ENCODE measurements around the gene VSIG10. TPM values are rescaled to one million over a fixed set of nuclear protein-coding genes. Genes with fewer than 3 reads are reported as not detected.
"Not testable (repeated sequence)": the region's sequence is repeated elsewhere in the genome, so short reads cannot be mapped to it uniquely, and the experiment has no call there.

VSIG10 gene
- total RNA-seq, 8 experiments from 2014 or later = 5.7 to 25.9 (median 12.4) TPM

GRCh38 chr12:118102070-118102469, 1.7 kb downstream of the VSIG10 start:
- 36 to 100% (median 73%) methylated on average over 1 to 2 of the region's 6 CpGs; no CpG with 5 or more reads in 4 of the 10 experiments for WGBS, 10 experiments
- Histone ChIP-seq H3K27ac (no peak overlapping the region), H3K4me3 (no peak overlapping the region), H3K4me1 (replicated peaks in 1 of 2) (no peaks in the 10 kb centered on the region)
- in situ Hi-C loops (cut with MboI; ENCODE audit: low pct_unique_long_range_greater_than_20kb in 2 of 9, low sequenced_read_pairs in 9 of 9, unreplicated experiment in 9 of 9) = no loop called here
- no peak for ATAC-seq (replicated peaks in 6 of 8)

GRCh38 chr12:118101051-118101450, 2.8 kb downstream of the VSIG10 start:
- Histone ChIP-seq H3K4me3 (no peak overlapping the region), H3K27ac (no peak overlapping the region), H3K4me1 (replicated peaks in 1 of 2) (no peaks in the 10 kb centered on the region)
- ATAC-seq (replicated peaks in 6 of 8) = no peak
- 29 to 100% (median 96%) methylated on average over 1 to 3 of the region's 3 CpGs; no CpG with 5 or more reads in 3 of the 10 experiments for WGBS, 10 experiments
- in situ Hi-C loops (cut with MboI; ENCODE audit: low pct_unique_long_range_greater_than_20kb in 2 of 9, low sequenced_read_pairs in 9 of 9, unreplicated experiment in 9 of 9) = no loop called here

- H3K4me3 ChIP-seq = no peak overlapping the region
- no peaks in the 10 kb centered on the region for H3K4me1 ChIP-seq (replicated peaks in 1 of 2)
- ATAC-seq (replicated peaks in 6 of 8) = no peak
- no peak overlapping the region for H3K27ac ChIP-seq
- in situ Hi-C loops (cut with MboI; ENCODE audit: low pct_unique_long_range_greater_than_20kb in 2 of 9, low sequenced_read_pairs in 9 of 9, unreplicated experiment in 9 of 9) = no loop called here
- WGBS, 10 experiments = 88 to 100% (median 93%) methylated on average over 1 to 7 of the region's 12 CpGs; no CpG with 5 or more reads in 4 of the 10 experiments
Measured at GRCh38 chr12:118098911-118099671, 4.7 kb downstream of the VSIG10 start.

GRCh38 chr12:118098401-118098800, 5.4 kb downstream of the VSIG10 start:
- no peaks in the 10 kb centered on the region for H3K4me1 ChIP-seq (replicated peaks in 1 of 2)
- no peak for ATAC-seq (replicated peaks in 6 of 8)
- in situ Hi-C loops (cut with MboI; ENCODE audit: low pct_unique_long_range_greater_than_20kb in 2 of 9, low sequenced_read_pairs in 9 of 9, unreplicated experiment in 9 of 9) = no loop called here
- WGBS, 10 experiments = 80 to 100% (median 100%) methylated on average over 1 to 3 of the region's 3 CpGs; no CpG with 5 or more reads in 3 of the 10 experiments
- no peak overlapping the region for H3K27ac ChIP-seq
- no peak overlapping the region for H3K4me3 ChIP-seq

- no peak for ATAC-seq (replicated peaks in 6 of 8)
- Histone ChIP-seq H3K4me3 (no peak overlapping the region), H3K4me1 (replicated peaks in 1 of 2) (no peaks in the 10 kb centered on the region), H3K27ac (no peak overlapping the region)
- in situ Hi-C loops (cut with MboI; ENCODE audit: low pct_unique_long_range_greater_than_20kb in 2 of 9, low sequenced_read_pairs in 9 of 9, unreplicated experiment in 9 of 9) = no loop called here
- WGBS, 10 experiments = 50 to 100% (median 94%) methylated on average over 1 to 2 of the region's 3 CpGs; no CpG with 5 or more reads in 3 of the 10 experiments
Measured at GRCh38 chr12:118094039-118094438, 9.8 kb downstream of the VSIG10 start.

- Histone ChIP-seq H3K4me3 (no peak overlapping the region), H3K4me1 (replicated peaks in 1 of 2) (no peaks in the 10 kb centered on the region), H3K27ac (no peak overlapping the region)
- in situ Hi-C loops (cut with MboI; ENCODE audit: low pct_unique_long_range_greater_than_20kb in 2 of 9, low sequenced_read_pairs in 9 of 9, unreplicated experiment in 9 of 9) = no loop called here
- WGBS, 10 experiments = 0 to 100% (median 85%) methylated on average over 1 to 7 of the region's 9 CpGs; no CpG with 5 or more reads in 1 of the 10 experiments
- ATAC-seq (replicated peaks in 6 of 8) = peak in 3 of 8 experiments; percentile 47 to 86 (median 61)
Measured at GRCh38 chr12:118089782-118090181, 14.0 kb downstream of the VSIG10 start.

- in situ Hi-C loops (cut with MboI; ENCODE audit: low pct_unique_long_range_greater_than_20kb in 2 of 9, low sequenced_read_pairs in 9 of 9, unreplicated experiment in 9 of 9) = no loop called here
- WGBS, 10 experiments = 79 to 100% (median 85%) methylated on average over 1 to 9 of the region's 9 CpGs; no CpG with 5 or more reads in 2 of the 10 experiments
- no peak overlapping the region for H3K27ac ChIP-seq
Measured at GRCh38 chr12:118082161-118082560, 21.6 kb downstream of the VSIG10 start.

GRCh38 chr12:118081521-118081920, 22.3 kb downstream of the VSIG10 start:
- WGBS, 10 experiments = 93 to 100% (median 100%) methylated on average over 1 to 9 of the region's 9 CpGs; no CpG with 5 or more reads in 4 of the 10 experiments

More at GRCh38 chr12:118082161-118082560, 21.6 kb downstream of the VSIG10 start:
- Histone ChIP-seq H3K4me3 (no peak overlapping the region), H3K4me1 (replicated peaks in 1 of 2) (no peaks in the 10 kb centered on the region)
- no peak for ATAC-seq (replicated peaks in 6 of 8)

GRCh38 chr12:118073768-118074167, 30.0 kb downstream of the VSIG10 start:
- Histone ChIP-seq H3K4me1 (replicated peaks in 1 of 2) (peaks cover 0 to 5% of the 10 kb centered on the region in 2 donors), H3K4me3 (no peak overlapping the region), H3K27ac (no peak overlapping the region)
- ATAC-seq (replicated peaks in 6 of 8) = no peak
- in situ Hi-C loops (cut with MboI; ENCODE audit: low pct_unique_long_range_greater_than_20kb in 2 of 9, low sequenced_read_pairs in 9 of 9, unreplicated experiment in 9 of 9) = no loop called here
- WGBS, 10 experiments = 86 to 100% (median 100%) methylated on average over 1 to 2 of the region's 4 CpGs; no CpG with 5 or more reads in 5 of the 10 experiments

More at GRCh38 chr12:118081521-118081920, 22.3 kb downstream of the VSIG10 start:
- in situ Hi-C loops (cut with MboI; ENCODE audit: low pct_unique_long_range_greater_than_20kb in 2 of 9, low sequenced_read_pairs in 9 of 9, unreplicated experiment in 9 of 9); ATAC-seq (replicated peaks in 6 of 8); H3K27ac ChIP-seq; H3K4me3 ChIP-seq; H3K4me1 ChIP-seq (replicated peaks in 1 of 2): not testable (repeated sequence)

GRCh38 chr12:118070650-118071049, 33.2 kb downstream of the VSIG10 start:
- no peak overlapping the region for H3K4me3 ChIP-seq
- peaks cover 0 to 5% of the 10 kb centered on the region in 2 donors for H3K4me1 ChIP-seq (replicated peaks in 1 of 2)
- in situ Hi-C loops (cut with MboI; ENCODE audit: low pct_unique_long_range_greater_than_20kb in 2 of 9, low sequenced_read_pairs in 9 of 9, unreplicated experiment in 9 of 9) = no loop called here
- 64 to 100% (median 83%) methylated on average over 1 to 3 of the region's 3 CpGs; no CpG with 5 or more reads in 1 of the 10 experiments for WGBS, 10 experiments
- H3K27ac ChIP-seq = no peak overlapping the region
- peak in 5 of 8 experiments; percentile 23 to 65 (median 33) for ATAC-seq (replicated peaks in 6 of 8)

GRCh38 chr12:118068445-118068844, 35.4 kb downstream of the VSIG10 start:
- no peak for ATAC-seq (replicated peaks in 6 of 8)

GRCh38 chr12:118065380-118065779, 38.4 kb downstream of the VSIG10 start:
- no peak for ATAC-seq (replicated peaks in 6 of 8)
- WGBS, 10 experiments = 100% methylated on average over 1 of the region's 1 CpG; no CpG with 5 or more reads in 5 of the 10 experiments
- peaks cover 8 to 12% of the 10 kb centered on the region in 2 donors for H3K4me1 ChIP-seq (replicated peaks in 1 of 2)
- in situ Hi-C loops (cut with MboI; ENCODE audit: low pct_unique_long_range_greater_than_20kb in 2 of 9, low sequenced_read_pairs in 9 of 9, unreplicated experiment in 9 of 9) = no loop called here
- no peak overlapping the region for H3K27ac ChIP-seq
- no peak overlapping the region for H3K4me3 ChIP-seq

More at GRCh38 chr12:118068445-118068844, 35.4 kb downstream of the VSIG10 start:
- 75 to 100% (median 86%) methylated on average over 1 to 2 of the region's 2 CpGs; no CpG with 5 or more reads in 3 of the 10 experiments for WGBS, 10 experiments
- Histone ChIP-seq H3K4me3 (no peak overlapping the region), H3K4me1 (replicated peaks in 1 of 2) (peaks cover 5 to 8% of the 10 kb centered on the region in 2 donors), H3K27ac (no peak overlapping the region)
- in situ Hi-C loops (cut with MboI; ENCODE audit: low pct_unique_long_range_greater_than_20kb in 2 of 9, low sequenced_read_pairs in 9 of 9, unreplicated experiment in 9 of 9) = no loop called here

GRCh38 chr12:118064608-118065007, 39.2 kb downstream of the VSIG10 start:
- WGBS, 10 experiments = 21 to 100% (median 66%) methylated on average over 1 to 2 of the region's 2 CpGs; no CpG with 5 or more reads in 2 of the 10 experiments
- Histone ChIP-seq H3K27ac (no peak overlapping the region), H3K4me1 (replicated peaks in 1 of 2) (peaks cover 8 to 12% of the 10 kb centered on the region in 2 donors), H3K4me3 (no peak overlapping the region)
- in situ Hi-C loops (cut with MboI; ENCODE audit: low pct_unique_long_range_greater_than_20kb in 2 of 9, low sequenced_read_pairs in 9 of 9, unreplicated experiment in 9 of 9) = no loop called here
- peak in 1 of 8 experiments; percentile 7 for ATAC-seq (replicated peaks in 6 of 8)

All from motor neuron (in vitro differentiated cells).